Aorta (tissue), 5 donors: Measurements from ENCODE around the gene SLC2A6. TPM values are rescaled to one million over a fixed set of nuclear protein-coding genes. Genes with fewer than 3 reads are reported as not detected.

Experiments
- ATAC-seq: fragments of 200-7000 bp; cut with Tn5 transposase; one replicate; pipeline ENCODE4 v1.9.1; 2022; ENCODE audit warnings: moderate library complexity; ENCODE audit not compliant: low FRiP score
- DNase-seq, 2 donors: peaks; one replicate each; pipeline ENCODE4 v3.0.0-alpha.2; 2020
- H3K27ac ChIP-seq, 2 donors: one replicate each; pipeline ENCODE4 v1.5.1; 2013; ENCODE audit warnings: low read length in 2 of 2, mild to moderate bottlenecking in 2 of 2, moderate library complexity in 2 of 2, control low read depth in 1 of 2, inconsistent platforms in 1 of 2, low read depth in 1 of 2
- H3K27me3 ChIP-seq, 2 donors: one replicate each; pipeline ENCODE4 v1.6.1; 2013; ENCODE audit warnings: control low read depth in 1 of 2, low read length in 1 of 2, mild to moderate bottlenecking in 1 of 2, moderate library complexity in 1 of 2; ENCODE audit not compliant: insufficient read depth in 2 of 2, control insufficient read depth in 1 of 2
- H3K36me3 ChIP-seq, 2 donors: one replicate each; pipeline ENCODE4 v1.6.1; 2013; ENCODE audit warnings: control low read depth in 1 of 2, low read length in 1 of 2, mild to moderate bottlenecking in 1 of 2; ENCODE audit not compliant: insufficient read depth in 2 of 2, control insufficient read depth in 1 of 2
- H3K4me1 ChIP-seq, 2 donors: one replicate each; pipeline ENCODE4 v1.6.1; 2013; ENCODE audit warnings: low read length in 2 of 2, control low read depth in 1 of 2, mild to moderate bottlenecking in 1 of 2, moderate library complexity in 1 of 2; ENCODE audit not compliant: insufficient read depth in 2 of 2, control insufficient read depth in 1 of 2
- H3K4me3 ChIP-seq, 2 donors: one replicate each; pipeline ENCODE4 v1.5.1; 2013; ENCODE audit warnings: low read length in 2 of 2, control low read depth in 1 of 2, mild to moderate bottlenecking in 1 of 2
- H3K9me3 ChIP-seq: one replicate; pipeline ENCODE4 v1.6.1; 2013; ENCODE audit warnings: mild to moderate bottlenecking, low read length; ENCODE audit not compliant: control insufficient read depth
- WGBS, 2 donors: extraction: QIAGEN DNeasy Blood & Tissue Kit; methylation state at CpG; one replicate each; pipeline ENCODE4 v1.1.7; 2013; 5-methylcytosine and 5-hydroxymethylcytosine counted together
- intact Hi-C, 2 donors: fragments of 100-400 bp; cut with DNase I; formaldehyde crosslinking; loops; one replicate each; pipeline versions ENCODE4 v1.14.2 to v1.15.0; 2022
- polyA plus RNA-seq, 2 donors: library from polyadenylated mRNA; stranded (reverse); fragments of 200-250 nt; gene quantifications; one replicate each; pipeline ENCODE4 v1.2.3, GENCODE V29; 2013
- total RNA-seq, 2 donors: library from RNA; stranded (reverse); fragmentation: NEBNext Ultra II Directional; extraction: Animal tissue kit (Norgen Biotek cat#: 25700); gene quantifications; one replicate each; pipeline ENCODE4 v1.2.1, GENCODE V29; 2021
- donor health status: healthy with polysubstance abuse.
- donor health status: Bipolar disorder and iron deficiency.
- donor health status: DM: no; HTN: no; CAD: no.
- donor health status: DM: no; HTN: no; CAD: no.
- donor health status: DM: yes; HTN: yes; CAD: no.

Gene SLC2A6
- total and polyA plus RNA-seq, 4 donors, result 1.5 to 5.8 (median 2.9) TPM

- no peak for DNase-seq
- no peak for ATAC-seq
- no peaks in the 10 kb centered on the region for H3K36me3 ChIP-seq
- H3K9me3 ChIP-seq, result peaks cover 5% of the 10 kb centered on the region
- intact Hi-C loops, result no loop called here
- WGBS, 2 donors, result 70 to 80% methylated on average over 12 of the region's 12 CpGs
- H3K27me3 ChIP-seq, result no peaks in the 10 kb centered on the region
- H3K4me3 ChIP-seq, result no peak overlapping the region
- H3K4me1 ChIP-seq, result no peaks in the 10 kb centered on the region
- H3K27ac ChIP-seq, result no peak overlapping the region
Measured at GRCh38 chr9:133499892-133500270, 21.0 kb upstream of the SLC2A6 start.

- Histone ChIP-seq H3K4me1 (no peaks in the 10 kb centered on the region), H3K9me3 (peaks cover 5% of the 10 kb centered on the region), H3K36me3 (no peaks in the 10 kb centered on the region), H3K4me3 (no peak overlapping the region), H3K27me3 (no peaks in the 10 kb centered on the region), H3K27ac (no peak overlapping the region)
- ATAC-seq, result no peak
- 58 to 63% methylated on average over 19 of the region's 19 CpGs for WGBS, 2 donors
- DNase-seq, result no peak
- intact Hi-C loops, result no loop called here
Measured at GRCh38 chr9:133499132-133499891, 20.4 kb upstream of the SLC2A6 start.

GRCh38 chr9:133496861-133497842, 18.3 kb upstream of the SLC2A6 start:
- Histone ChIP-seq H3K27me3 (no peaks in the 10 kb centered on the region), H3K27ac (no peak overlapping the region), H3K9me3 (peaks cover 5% of the 10 kb centered on the region), H3K4me1 (no peaks in the 10 kb centered on the region), H3K4me3 (no peak overlapping the region), H3K36me3 (no peaks in the 10 kb centered on the region)
- 46 to 55% methylated on average over 35 of the region's 35 CpGs for WGBS, 2 donors
- intact Hi-C loops, result no loop called here
- DNase-seq, result no peak
- no peak for ATAC-seq

GRCh38 chr9:133495327-133496293, 16.7 kb upstream of the SLC2A6 start:
- Histone ChIP-seq H3K27me3 (no peaks in the 10 kb centered on the region), H3K27ac (no peak overlapping the region), H3K4me3 (no peak overlapping the region), H3K9me3 (no peaks in the 10 kb centered on the region), H3K36me3 (no peaks in the 10 kb centered on the region), H3K4me1 (no peaks in the 10 kb centered on the region)
- intact Hi-C loops, result no loop called here
- peak in 1 of 2 donors; percentile 9 for DNase-seq
- 94% methylated on average over 24 of the region's 24 CpGs for WGBS, 2 donors
- no peak for ATAC-seq

GRCh38 chr9:133494636-133495326, 15.9 kb upstream of the SLC2A6 start:
- Histone ChIP-seq H3K9me3 (no peaks in the 10 kb centered on the region), H3K4me3 (no peak overlapping the region), H3K27me3 (no peaks in the 10 kb centered on the region), H3K36me3 (no peaks in the 10 kb centered on the region), H3K27ac (no peak overlapping the region), H3K4me1 (no peaks in the 10 kb centered on the region)
- peak in 1 of 2 donors; percentile 44 for DNase-seq
- ATAC-seq, result no peak
- intact Hi-C loops, result no loop called here
- WGBS, 2 donors, result 86 to 90% methylated on average over 24 of the region's 24 CpGs

GRCh38 chr9:133493845-133494540, 15.1 kb upstream of the SLC2A6 start:
- ATAC-seq (no peak), DNase-seq (no peak)
- no peaks in the 10 kb centered on the region for H3K36me3 ChIP-seq
- no peaks in the 10 kb centered on the region for H3K27me3 ChIP-seq
- no peak overlapping the region for H3K27ac ChIP-seq
- WGBS, 2 donors, result 95% methylated on average over 23 of the region's 23 CpGs
- no peak overlapping the region for H3K4me3 ChIP-seq
- no peaks in the 10 kb centered on the region for H3K9me3 ChIP-seq
- H3K4me1 ChIP-seq, result no peaks in the 10 kb centered on the region
- intact Hi-C loops, result no loop called here

GRCh38 chr9:133493428-133493827, 14.5 kb upstream of the SLC2A6 start:
- Histone ChIP-seq H3K27ac (no peak overlapping the region), H3K4me3 (no peak overlapping the region), H3K36me3 (no peaks in the 10 kb centered on the region), H3K9me3 (no peaks in the 10 kb centered on the region), H3K4me1 (no peaks in the 10 kb centered on the region), H3K27me3 (no peaks in the 10 kb centered on the region)
- ATAC-seq (no peak), DNase-seq (no peak)
- 94 to 95% methylated on average over 11 of the region's 11 CpGs for WGBS, 2 donors
- intact Hi-C loops, result no loop called here
